AG10803 (cell line): ENCODE measurements around the gene DEPDC1.
"Not testable (repeated sequence)": the region's sequence is repeated elsewhere in the genome, so short reads cannot be mapped to it uniquely, and the experiment has no call there.

Experiments used
- DNase-seq: peaks from one replicate; pipeline ENCODE4 v3.0.0; 2010; ENCODE audit warnings: low read depth
- H3K4me3 ChIP-seq: 2 replicates; pipeline ENCODE4 v1.5.1; 2011; ENCODE audit warnings: mild to moderate bottlenecking, low read length, control low read depth
- TF ChIP-seq, protein P1 (sequence below): conservative IDR thresholded peaks from 2 replicates; pipeline ENCODE4 v1.5.1; 2011; ENCODE audit warnings: mild to moderate bottlenecking, low read length, control low read depth, inconsistent platforms

The DEPDC1 gene

DNA sequence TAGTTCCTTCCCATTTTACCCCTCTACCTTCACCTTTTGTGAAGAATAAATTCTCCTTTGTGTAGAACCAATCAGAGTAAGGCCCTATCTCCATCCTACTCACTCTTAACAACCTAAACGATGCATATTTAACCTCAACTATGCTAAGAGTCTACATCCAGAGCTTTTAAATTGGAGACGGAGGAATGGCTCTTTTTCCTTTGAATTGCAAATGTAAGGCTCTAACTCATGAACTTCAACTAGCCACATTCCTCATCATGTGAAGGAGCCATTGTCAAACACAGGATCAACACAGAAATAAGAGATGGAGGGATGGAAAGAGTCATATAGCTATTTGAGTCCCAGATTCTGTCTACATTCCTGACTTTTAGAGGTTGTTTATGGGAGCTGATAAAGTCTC lies 18.2 kb downstream of the DEPDC1 start:
- H3K4me3 ChIP-seq = no peak overlapping the region
- TF ChIP-seq, protein P1, sequence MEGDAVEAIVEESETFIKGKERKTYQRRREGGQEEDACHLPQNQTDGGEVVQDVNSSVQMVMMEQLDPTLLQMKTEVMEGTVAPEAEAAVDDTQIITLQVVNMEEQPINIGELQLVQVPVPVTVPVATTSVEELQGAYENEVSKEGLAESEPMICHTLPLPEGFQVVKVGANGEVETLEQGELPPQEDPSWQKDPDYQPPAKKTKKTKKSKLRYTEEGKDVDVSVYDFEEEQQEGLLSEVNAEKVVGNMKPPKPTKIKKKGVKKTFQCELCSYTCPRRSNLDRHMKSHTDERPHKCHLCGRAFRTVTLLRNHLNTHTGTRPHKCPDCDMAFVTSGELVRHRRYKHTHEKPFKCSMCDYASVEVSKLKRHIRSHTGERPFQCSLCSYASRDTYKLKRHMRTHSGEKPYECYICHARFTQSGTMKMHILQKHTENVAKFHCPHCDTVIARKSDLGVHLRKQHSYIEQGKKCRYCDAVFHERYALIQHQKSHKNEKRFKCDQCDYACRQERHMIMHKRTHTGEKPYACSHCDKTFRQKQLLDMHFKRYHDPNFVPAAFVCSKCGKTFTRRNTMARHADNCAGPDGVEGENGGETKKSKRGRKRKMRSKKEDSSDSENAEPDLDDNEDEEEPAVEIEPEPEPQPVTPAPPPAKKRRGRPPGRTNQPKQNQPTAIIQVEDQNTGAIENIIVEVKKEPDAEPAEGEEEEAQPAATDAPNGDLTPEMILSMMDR = no peak
- no peak for DNase-seq

DNA sequence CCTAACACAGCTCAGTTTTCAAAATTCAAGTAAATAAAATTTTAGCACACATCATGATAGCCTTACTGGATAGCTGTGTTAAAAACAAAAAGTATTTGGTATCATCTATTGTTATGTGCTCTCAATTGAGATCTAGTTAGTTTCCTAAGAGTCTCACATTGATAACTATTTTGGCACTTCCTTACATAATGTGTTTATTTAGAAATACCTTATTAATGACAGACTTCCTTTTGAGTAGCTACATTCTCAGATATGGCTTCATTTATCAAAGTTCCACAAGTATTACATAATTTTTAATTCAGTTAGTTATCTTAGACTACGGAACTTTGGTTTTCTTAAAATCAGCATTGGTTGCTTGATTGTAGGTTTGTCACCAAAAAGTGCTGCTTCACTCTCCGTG lies 20.3 kb downstream of the DEPDC1 start:
- not testable (repeated sequence) for H3K4me3 ChIP-seq, DNase-seq

DNA sequence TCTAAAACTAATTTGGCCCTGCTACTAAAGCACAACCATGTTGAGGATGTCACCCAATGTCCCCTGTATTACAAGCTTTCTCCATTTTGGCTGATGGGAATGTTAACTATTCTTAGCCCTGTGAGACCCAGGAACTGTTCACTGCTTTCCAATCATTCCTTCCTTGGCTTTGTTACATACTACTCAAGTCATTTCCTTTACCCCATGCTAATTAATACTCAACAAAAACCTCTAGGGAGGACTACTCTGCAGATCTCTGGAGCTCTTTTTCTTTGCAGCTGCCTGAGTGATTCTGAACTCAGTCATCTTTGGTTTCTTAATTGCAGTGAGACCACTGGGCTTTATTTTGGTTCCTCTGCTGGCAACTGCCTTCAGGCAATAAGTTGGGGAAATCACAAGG lies 23.8 kb downstream of the DEPDC1 start:
- TF ChIP-seq, protein P1 = no peak
- no peak for DNase-seq
- no peak overlapping the region for H3K4me3 ChIP-seq

DNA sequence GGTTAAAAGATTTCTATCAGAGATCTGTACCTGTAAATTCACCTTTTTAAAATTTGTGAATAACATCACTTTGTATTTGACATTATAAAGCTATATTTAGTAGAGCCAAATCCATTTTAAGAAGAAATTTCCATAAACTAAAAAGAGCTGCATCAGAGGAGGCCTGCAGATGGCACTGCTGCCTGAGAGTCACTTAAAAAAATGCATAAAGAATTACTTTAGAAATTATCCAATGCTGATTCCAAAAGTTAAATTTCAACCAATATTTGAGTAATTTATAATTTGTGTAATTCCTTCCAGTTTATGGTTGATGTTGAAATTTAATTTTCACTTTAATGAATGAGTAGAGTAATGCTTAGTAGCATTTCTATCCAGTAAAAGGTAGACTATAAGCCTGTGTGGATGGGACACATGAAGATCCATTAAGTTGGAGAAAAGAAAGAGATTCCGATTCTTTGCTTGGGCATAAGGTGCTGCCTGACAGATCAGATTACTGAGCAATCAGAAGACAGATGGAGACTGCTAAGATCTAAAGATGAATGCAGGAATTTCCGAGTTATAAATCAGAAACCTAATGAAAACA lies 26.4 kb downstream of the DEPDC1 start:
- H3K4me3 ChIP-seq = no peak overlapping the region
- peak; percentile 29 for DNase-seq
- TF ChIP-seq, protein P1 = peak; percentile 81

DNA sequence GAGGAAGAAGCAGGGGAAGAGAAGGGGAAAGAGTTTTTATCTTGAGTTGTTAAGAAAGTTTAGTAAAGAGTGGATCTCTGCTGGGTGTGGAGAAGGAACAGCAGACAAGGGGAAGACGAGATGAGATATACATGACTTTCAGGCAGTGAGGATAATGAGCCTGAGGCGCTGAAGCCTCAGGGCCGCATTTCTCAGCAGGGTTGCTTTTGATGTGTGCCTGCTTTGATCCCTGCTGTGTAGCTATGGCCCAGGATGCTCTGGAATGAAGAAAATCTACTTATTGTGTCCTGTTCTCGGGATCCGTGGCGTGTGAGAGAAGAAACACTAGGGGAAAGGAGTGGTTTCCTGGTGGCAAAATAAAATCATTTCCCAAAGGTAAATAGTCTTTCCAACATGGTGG lies 32.0 kb downstream of the DEPDC1 start:
- no peak for DNase-seq
- TF ChIP-seq, protein P1 = no peak
- no peak overlapping the region for H3K4me3 ChIP-seq

DNA sequence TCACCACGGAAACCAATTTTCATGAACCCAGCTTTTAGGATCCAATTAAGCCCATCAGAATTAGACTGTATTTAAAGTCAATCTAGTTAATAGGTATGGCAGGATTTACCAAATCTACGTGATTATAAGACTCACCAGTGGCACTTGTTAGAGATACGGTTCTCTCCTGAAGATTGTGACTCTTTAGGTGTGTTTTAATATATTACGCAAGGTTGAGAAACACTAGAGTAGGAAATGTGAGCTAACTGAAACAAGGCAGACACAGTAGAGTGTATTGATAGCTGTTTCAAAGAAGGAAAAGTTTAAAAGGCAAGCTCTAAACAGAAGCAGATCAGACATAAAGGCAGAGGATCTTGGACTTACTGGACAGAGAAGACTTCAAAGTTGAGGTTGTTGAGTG lies 35.9 kb downstream of the DEPDC1 start:
- TF ChIP-seq, protein P1 = no peak
- no peak for DNase-seq
- H3K4me3 ChIP-seq = no peak overlapping the region

DNA sequence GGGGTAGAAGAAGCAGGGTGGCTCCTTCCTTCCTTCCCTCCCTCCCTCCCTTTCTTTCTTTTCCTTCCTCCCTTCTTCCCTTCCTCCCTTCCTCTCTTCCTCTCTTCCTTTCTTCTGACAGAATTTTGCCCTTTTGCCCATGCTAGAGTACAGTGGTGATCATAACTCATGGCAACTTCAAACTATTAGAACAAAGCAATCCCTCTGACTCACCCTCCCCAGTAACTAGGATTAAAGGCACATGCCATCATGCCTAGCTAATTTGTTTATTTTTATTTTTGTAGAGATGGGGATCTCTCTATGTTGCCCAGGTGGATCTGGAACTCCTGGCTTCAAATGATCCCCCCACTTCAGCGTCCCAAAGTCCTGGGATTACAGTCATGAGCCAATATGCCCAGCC lies 37.1 kb downstream of the DEPDC1 start:
- TF ChIP-seq, protein P1 = no peak
- no peak overlapping the region for H3K4me3 ChIP-seq
- DNase-seq = no peak

DNA sequence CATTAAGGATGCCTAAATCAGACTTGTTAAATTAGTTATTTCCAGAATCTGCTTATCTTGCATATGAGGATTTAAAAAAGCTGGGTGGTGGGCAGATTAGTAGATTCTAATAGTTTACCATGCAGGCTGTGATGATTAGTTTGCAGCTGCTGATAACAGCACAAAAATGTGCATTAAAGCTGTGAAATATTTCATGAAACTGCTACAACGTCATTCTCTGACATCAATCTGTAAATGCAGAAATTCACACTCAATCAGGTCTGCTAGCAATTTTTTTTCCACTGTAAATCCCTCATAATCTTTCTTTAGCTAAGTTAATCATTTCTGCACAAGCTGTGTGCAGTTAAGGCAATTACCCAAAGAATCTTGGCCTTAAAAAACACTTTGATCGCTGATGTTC lies 37.8 kb downstream of the DEPDC1 start:
- no peak overlapping the region for H3K4me3 ChIP-seq
- DNase-seq = no peak
- TF ChIP-seq, protein P1 = no peak
